Prostate gland (tissue), 2 donors: ENCODE data around the gene NETO2.

Experiments used
- CTCF ChIP-seq, 4 experiments: fragments of 200-600 bp in 2 of 4; fragments of 450-650 bp in 2 of 4; sonication (generic) in 2 of 4; IDR thresholded peaks; 1 replicate in 3 of 4; 2 replicates in 1 of 4; pipeline ENCODE4 v1.5.1; 2016 to 2019; ENCODE audit warnings: antibody characterized with exemption in 4 of 4, mild to moderate bottlenecking in 2 of 4, moderate library complexity in 2 of 4
- POLR2A ChIP-seq: fragments of 450-650 bp; IDR thresholded peaks from one replicate; pipeline ENCODE4 v1.6.1; 2016; ENCODE audit warnings: antibody characterized with exemption, mild to moderate bottlenecking
- POLR2AphosphoS5 ChIP-seq: sonication (generic); formaldehyde crosslinking; IDR thresholded peaks from one replicate; pipeline ENCODE4 v1.6.1; 2017; ENCODE audit warnings: antibody characterized with exemption

DNA sequence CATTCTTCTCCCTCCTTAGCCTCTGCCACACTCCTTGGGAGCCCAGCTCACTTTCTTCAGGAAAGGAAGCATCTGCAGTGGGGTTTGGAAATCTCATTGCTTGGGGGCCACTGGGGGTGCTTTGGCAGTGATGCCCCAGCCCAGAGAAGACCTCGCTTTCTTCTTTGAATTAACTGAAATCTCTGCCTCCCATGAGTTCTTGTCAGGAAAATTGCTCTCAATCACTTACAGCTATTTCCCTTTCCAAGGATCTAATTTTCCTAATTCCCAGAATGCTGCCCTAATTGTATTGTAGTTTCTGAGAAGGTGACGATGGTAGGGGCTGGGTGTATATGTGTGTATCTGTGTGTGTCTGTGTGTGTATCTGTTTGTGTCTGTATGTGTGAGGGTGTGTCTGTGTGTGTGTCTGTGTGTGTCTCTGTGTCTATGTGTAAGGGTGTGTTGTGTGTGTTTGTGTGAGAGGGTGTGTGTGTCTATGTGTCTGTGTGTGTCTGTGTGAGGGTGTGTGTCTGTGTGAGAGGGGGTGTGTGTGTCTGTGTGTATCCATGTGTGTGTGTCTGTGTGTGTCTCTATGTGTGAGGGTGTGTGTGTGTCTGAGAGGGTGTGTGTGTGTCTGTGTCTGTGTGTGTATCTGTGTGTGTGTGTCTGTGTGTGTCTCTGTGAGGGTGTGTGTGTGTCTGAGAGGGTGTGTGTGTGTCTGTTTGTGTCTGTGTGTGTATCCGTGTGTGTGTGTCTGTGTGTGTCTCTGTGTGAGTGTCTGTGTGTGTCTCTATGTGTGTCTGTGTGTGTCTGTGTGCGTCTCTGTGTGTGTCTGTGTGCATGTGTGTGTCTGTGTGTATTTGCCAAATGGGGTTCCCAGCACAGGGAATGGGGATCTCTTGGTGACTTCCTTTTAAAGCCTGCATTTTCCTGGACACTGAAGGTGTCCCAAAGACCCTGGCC, 86.8 kb downstream of the NETO2 start:
- TF ChIP-seq CTCF (IDR thresholded peaks at IDR 0.05), result no peak
- TF ChIP-seq POLR2A, result no peak
- TF ChIP-seq POLR2AphosphoS5, result no peak
